HAP-1 (cell line): ENCODE data around the gene TRMU.

Source experiments
- DNase-seq, 2 experiments: peaks; one replicate each; pipeline ENCODE4 v3.0.0-alpha.2; 2016 to 2020; ENCODE audit warnings: low spot score in 2 of 2
- H3K27me3 ChIP-seq: fragments of 250-450 bp; sonication (Bioruptor Pico); 2 replicates; pipeline ENCODE4 v1.5.1; 2020; ENCODE audit warnings: low read depth, mild to moderate bottlenecking, moderate library complexity
- H3K36me3 ChIP-seq: fragments of 250-450 bp; sonication (Bioruptor Pico); replicated peaks from 2 replicates; pipeline ENCODE4 v1.5.1; 2020; ENCODE audit warnings: mild to moderate bottlenecking
- H3K4me1 ChIP-seq: fragments of 250-450 bp; sonication (Bioruptor Pico); 2 replicates; pipeline ENCODE4 v1.5.1; 2020; ENCODE audit warnings: mild to moderate bottlenecking
- H3K4me3 ChIP-seq: fragments of 250-450 bp; sonication (Bioruptor Pico); 2 replicates; pipeline ENCODE4 v1.5.1; 2020; ENCODE audit warnings: mild to moderate bottlenecking, moderate library complexity
- H3K9me3 ChIP-seq: fragments of 250-450 bp; sonication (Bioruptor Pico); 2 replicates; pipeline ENCODE4 v1.5.1; 2020; ENCODE audit warnings: mild to moderate bottlenecking, moderate library complexity
- in situ Hi-C: fragments of 300-500 bp; cut with MboI; formaldehyde crosslinking; loops from 3 replicates; pipeline ENCODE4 v1.14.3; 2020; ENCODE audit warnings: low sequenced_read_pairs, inconsistent platforms, mixed read lengths

Gene TRMU

GRCh38 chr22:46351131-46351735 is 15.7 kb downstream of the TRMU start:
- Histone ChIP-seq H3K27me3 (no peaks in the 10 kb centered on the region), H3K36me3 (peaks cover 92% of the 10 kb centered on the region), H3K9me3 (no peaks in the 10 kb centered on the region), H3K4me3 (no peak overlapping the region), H3K4me1 (no peaks in the 10 kb centered on the region)
- in situ Hi-C loops, result no loop called here
- no peak for DNase-seq

- Histone ChIP-seq H3K9me3 (no peaks in the 10 kb centered on the region), H3K36me3 (peaks cover 92% of the 10 kb centered on the region), H3K4me1 (no peaks in the 10 kb centered on the region), H3K27me3 (no peaks in the 10 kb centered on the region), H3K4me3 (no peak overlapping the region)
- in situ Hi-C loops, result no loop called here
- DNase-seq, result no peak
These were observed 16.3 kb downstream of the TRMU start for GRCh38 chr22:46351767-46352166.

- Histone ChIP-seq H3K27me3 (no peaks in the 10 kb centered on the region), H3K9me3 (no peaks in the 10 kb centered on the region), H3K36me3 (peaks cover 92% of the 10 kb centered on the region), H3K4me1 (no peaks in the 10 kb centered on the region), H3K4me3 (no peak overlapping the region)
- DNase-seq, result no peak
- in situ Hi-C loops, result no loop called here
These were observed 16.8 kb downstream of the TRMU start for GRCh38 chr22:46352276-46352675.

- DNase-seq, result no peak
- no peak overlapping the region for H3K4me3 ChIP-seq
- H3K4me1 ChIP-seq, result no peaks in the 10 kb centered on the region
- in situ Hi-C loops, result no loop called here
- H3K9me3 ChIP-seq, result no peaks in the 10 kb centered on the region
- no peaks in the 10 kb centered on the region for H3K27me3 ChIP-seq
- H3K36me3 ChIP-seq, result peaks cover 89% of the 10 kb centered on the region
These were observed 17.3 kb downstream of the TRMU start for GRCh38 chr22:46352691-46353386.

- H3K27me3 ChIP-seq, result no peaks in the 10 kb centered on the region
- no peaks in the 10 kb centered on the region for H3K4me1 ChIP-seq
- no peak for DNase-seq
- no peak overlapping the region for H3K4me3 ChIP-seq
- H3K9me3 ChIP-seq, result no peaks in the 10 kb centered on the region
- in situ Hi-C loops, result no loop called here
- peaks cover 82% of the 10 kb centered on the region for H3K36me3 ChIP-seq
These were observed 18.1 kb downstream of the TRMU start for GRCh38 chr22:46353483-46354105.

- Histone ChIP-seq H3K4me1 (no peaks in the 10 kb centered on the region), H3K9me3 (no peaks in the 10 kb centered on the region), H3K27me3 (no peaks in the 10 kb centered on the region), H3K36me3 (peaks cover 75% of the 10 kb centered on the region), H3K4me3 (no peak overlapping the region)
- in situ Hi-C loops, result no loop called here
- no peak for DNase-seq
These were observed 18.9 kb downstream of the TRMU start for GRCh38 chr22:46354176-46354992.

- no peak for DNase-seq
- Histone ChIP-seq H3K36me3 (peaks cover 73% of the 10 kb centered on the region), H3K4me3 (no peak overlapping the region), H3K27me3 (no peaks in the 10 kb centered on the region), H3K9me3 (no peaks in the 10 kb centered on the region), H3K4me1 (no peaks in the 10 kb centered on the region)
- in situ Hi-C loops, result no loop called here
These were observed 19.4 kb downstream of the TRMU start for GRCh38 chr22:46354993-46355305.

GRCh38 chr22:46355369-46355995 is 20.0 kb downstream of the TRMU start:
- DNase-seq, result peak; percentile 52 to 90
- in situ Hi-C loops, result no loop called here
- peaks cover 68% of the 10 kb centered on the region for H3K36me3 ChIP-seq

GRCh38 chr22:46355996-46356471 is 20.5 kb downstream of the TRMU start:
- no peak for DNase-seq
- Histone ChIP-seq H3K27me3 (no peaks in the 10 kb centered on the region), H3K9me3 (no peaks in the 10 kb centered on the region), H3K4me1 (no peaks in the 10 kb centered on the region), H3K36me3 (peaks cover 63% of the 10 kb centered on the region), H3K4me3 (no peak overlapping the region)
- in situ Hi-C loops, result no loop called here

More at GRCh38 chr22:46355369-46355995, 20.0 kb downstream of the TRMU start:
- Histone ChIP-seq H3K4me3 (no peak overlapping the region), H3K27me3 (no peaks in the 10 kb centered on the region), H3K4me1 (no peaks in the 10 kb centered on the region), H3K9me3 (no peaks in the 10 kb centered on the region)

- DNase-seq, result no peak
- Histone ChIP-seq H3K4me1 (no peaks in the 10 kb centered on the region), H3K4me3 (no peak overlapping the region), H3K36me3 (peaks cover 55% of the 10 kb centered on the region), H3K9me3 (no peaks in the 10 kb centered on the region), H3K27me3 (no peaks in the 10 kb centered on the region)
- in situ Hi-C loops, result no loop called here
These were observed 21.3 kb downstream of the TRMU start for GRCh38 chr22:46356496-46357480.

- Histone ChIP-seq H3K4me1 (no peaks in the 10 kb centered on the region), H3K4me3 (no peak overlapping the region), H3K36me3 (peaks cover 44% of the 10 kb centered on the region), H3K27me3 (no peaks in the 10 kb centered on the region), H3K9me3 (no peaks in the 10 kb centered on the region)
- no peak for DNase-seq
- in situ Hi-C loops, result no loop called here
These were observed 22.4 kb downstream of the TRMU start for GRCh38 chr22:46357711-46358520.

- no peak overlapping the region for H3K4me3 ChIP-seq
- DNase-seq, result no peak
- H3K4me1 ChIP-seq, result no peaks in the 10 kb centered on the region
- H3K27me3 ChIP-seq, result no peaks in the 10 kb centered on the region
- H3K9me3 ChIP-seq, result no peaks in the 10 kb centered on the region
- in situ Hi-C loops, result no loop called here
- peaks cover 38% of the 10 kb centered on the region for H3K36me3 ChIP-seq
These were observed 23.3 kb downstream of the TRMU start for GRCh38 chr22:46358766-46359165.
